Stimulated activated CD4-positive, alpha-beta T cell treated with anti-CD3 and anti-CD28 coated beads, Interleukin-2, amount 100 ng/mL, for 48 hours (primary cell): ENCODE measurements around the gene KLHDC7B.
"Not testable (repeated sequence)": the region's sequence is repeated elsewhere in the genome, so short reads cannot be mapped to it uniquely, and the experiment has no call there.

Experiments used
- DNase-seq, 2 donors: peaks; one replicate each; pipeline ENCODE4 v3.0.0-alpha.2; 2020

Gene KLHDC7B

GRCh38 chr22:50517495-50518260, 28.0 kb upstream of the KLHDC7B start:
- no peak for DNase-seq

GRCh38 chr22:50518606-50519005, 27.1 kb upstream of the KLHDC7B start:
- no peak for DNase-seq

- no peak for DNase-seq
Observed at GRCh38 chr22:50519151-50519550, 26.5 kb upstream of the KLHDC7B start.

GRCh38 chr22:50520184-50520583, 25.5 kb upstream of the KLHDC7B start:
- DNase-seq = not testable (repeated sequence)

- DNase-seq = no peak
Observed at GRCh38 chr22:50520826-50521453, 24.8 kb upstream of the KLHDC7B start.

- no peak for DNase-seq
Observed at GRCh38 chr22:50521710-50522109, 24.0 kb upstream of the KLHDC7B start.

GRCh38 chr22:50522208-50522805, 23.4 kb upstream of the KLHDC7B start:
- no peak for DNase-seq

- no peak for DNase-seq
Observed at GRCh38 chr22:50522806-50523438, 22.8 kb upstream of the KLHDC7B start.

GRCh38 chr22:50523458-50523805, 22.3 kb upstream of the KLHDC7B start:
- DNase-seq = no peak

- no peak for DNase-seq
Observed at GRCh38 chr22:50523806-50524675, 21.7 kb upstream of the KLHDC7B start.

GRCh38 chr22:50524676-50525103, 21.0 kb upstream of the KLHDC7B start:
- no peak for DNase-seq

- DNase-seq = peak; percentile 97 to 98
Observed at GRCh38 chr22:50525104-50525857, 20.4 kb upstream of the KLHDC7B start, which contains the start of gene SCO2. Gene SCO2, minus strand, starts transcription at chr22:50525598. Its CDS starts 1,187 bp downstream, at chr22:50524411.

GRCh38 chr22:50525858-50526107, 19.9 kb upstream of the KLHDC7B start:
- DNase-seq = no peak

GRCh38 chr22:50526108-50526833, 19.4 kb upstream of the KLHDC7B start:
- DNase-seq = peak; percentile 78 to 84

- peak in 1 of 2 donors; percentile 46 for DNase-seq
Observed at GRCh38 chr22:50526834-50527801, 18.6 kb upstream of the KLHDC7B start.

- no peak for DNase-seq
Observed at GRCh38 chr22:50527921-50528681, 17.6 kb upstream of the KLHDC7B start.

- DNase-seq = no peak
Observed at GRCh38 chr22:50528682-50529415, 16.9 kb upstream of the KLHDC7B start.

- DNase-seq = no peak
Observed at GRCh38 chr22:50529416-50529896, 16.2 kb upstream of the KLHDC7B start.
